CD14-positive monocyte (primary cell): ENCODE measurements around the gene PRKD3. TPM values are rescaled to one million over a fixed set of nuclear protein-coding genes. Genes with fewer than 3 reads are reported as not detected.
A peak's percentile ranks its signal among the peaks of the same experiment; 100 is the strongest.

ENCODE experiments used
- DNase-seq, 3 donors: peaks; one replicate each; pipeline ENCODE4 v3.0.0-alpha.2; 2011 to 2022
- H2AFZ ChIP-seq: 2 replicates; pipeline ENCODE4 v1.6.0; 2012; ENCODE audit warnings: mild to moderate bottlenecking, low read depth, low read length, inconsistent platforms; ENCODE audit not compliant: insufficient read depth, poor library complexity, severe bottlenecking
- H3K27ac ChIP-seq, 2 donors: 1 replicate in 1 of 2; 2 replicates in 1 of 2; pipeline ENCODE4 v1.5.1; 2012 to 2013; ENCODE audit warnings: low read length in 2 of 2, control low read depth in 1 of 2, inconsistent platforms in 1 of 2, low read depth in 1 of 2, mild to moderate bottlenecking in 1 of 2
- H3K27me3 ChIP-seq, 2 donors: one replicate each; pipeline versions ENCODE4 v1.6.0 to v1.6.1; 2011 to 2013; ENCODE audit warnings: low read length in 2 of 2; ENCODE audit not compliant: control insufficient read depth in 2 of 2, insufficient read depth in 2 of 2
- H3K36me3 ChIP-seq, 2 donors: replicated peaks in 1 of 2; 1 replicate in 1 of 2; 2 replicates in 1 of 2; pipeline versions ENCODE4 v1.5.1 to v1.6.1; 2012 to 2013; ENCODE audit warnings: low read length in 2 of 2, control low read depth in 1 of 2, inconsistent platforms in 1 of 2, mild to moderate bottlenecking in 1 of 2; ENCODE audit not compliant: insufficient read depth in 2 of 2, control insufficient read depth in 1 of 2
- H3K4me1 ChIP-seq, 2 donors: 1 replicate in 1 of 2; 2 replicates in 1 of 2; pipeline versions ENCODE4 v1.5.1 to v1.6.1; 2012 to 2013; ENCODE audit warnings: low read length in 2 of 2, control low read depth in 1 of 2, inconsistent platforms in 1 of 2, mild to moderate bottlenecking in 1 of 2, moderate library complexity in 1 of 2; ENCODE audit not compliant: insufficient read depth in 2 of 2, control insufficient read depth in 1 of 2
- H3K4me2 ChIP-seq: replicated peaks from 2 replicates; pipeline ENCODE3; 2012; ENCODE audit warnings: low read length, moderate library complexity, mild to moderate bottlenecking; ENCODE audit not compliant: poor library complexity, severe bottlenecking; ENCODE audit errors: extremely low read depth
- H3K4me3 ChIP-seq, 3 experiments: fragments of 200-600 bp in 1 of 3; sonication (generic) in 1 of 3; replicated peaks in 1 of 3; 1 replicate in 2 of 3; 2 replicates in 1 of 3; pipeline ENCODE4 v1.5.1; 2011 to 2013; ENCODE audit warnings: low read length in 3 of 3, mild to moderate bottlenecking in 3 of 3, control low read depth in 2 of 3, low read depth in 2 of 3, inconsistent platforms in 1 of 3, moderate library complexity in 1 of 3
- H3K79me2 ChIP-seq: 2 replicates; pipeline ENCODE4 v1.6.0; 2012; ENCODE audit warnings: mild to moderate bottlenecking, control low read depth, inconsistent platforms, low read length, moderate library complexity; ENCODE audit not compliant: insufficient read depth
- H3K9ac ChIP-seq: 2 replicates; pipeline ENCODE4 v1.6.0; 2017; ENCODE audit warnings: low read length, mild to moderate bottlenecking; ENCODE audit not compliant: insufficient read depth, poor library complexity, severe bottlenecking
- H3K9me3 ChIP-seq, 2 donors: replicated peaks in 1 of 2; 1 replicate in 1 of 2; 2 replicates in 1 of 2; pipeline versions ENCODE4 v1.5.1 to v1.6.1; 2012 to 2013; ENCODE audit warnings: low read length in 2 of 2, control low read depth in 1 of 2; ENCODE audit not compliant: control insufficient read depth in 1 of 2, insufficient read depth in 1 of 2
- H4K20me1 ChIP-seq: 2 replicates; pipeline ENCODE4 v1.6.0; 2012; ENCODE audit warnings: mild to moderate bottlenecking, low read length, control low read depth, moderate library complexity; ENCODE audit not compliant: insufficient read depth
- H3K27ac Mint-ChIP-seq, 7 donors: one replicate each; pipeline ENCODE4 v1.8.0; 2020; ENCODE audit warnings: mild to moderate bottlenecking in 7 of 7, mixed read lengths in 7 of 7, moderate library complexity in 6 of 7, inconsistent platforms in 2 of 7
- H3K27me3 Mint-ChIP-seq, 3 donors: one replicate each; pipeline ENCODE4 v1.8.0; 2021 to 2022; ENCODE audit warnings: low read depth in 3 of 3, mild to moderate bottlenecking in 3 of 3, mixed read lengths in 3 of 3, moderate library complexity in 3 of 3, inconsistent platforms in 1 of 3
- H3K36me3 Mint-ChIP-seq, 2 donors: one replicate each; pipeline ENCODE4 v1.8.0; 2020; ENCODE audit warnings: mixed read lengths in 2 of 2, inconsistent platforms in 1 of 2, mild to moderate bottlenecking in 1 of 2
- H3K4me1 Mint-ChIP-seq: one replicate; pipeline ENCODE4 v1.8.0; 2020; ENCODE audit warnings: mild to moderate bottlenecking, mixed read lengths
- H3K4me3 Mint-ChIP-seq, 2 donors: one replicate each; pipeline ENCODE4 v1.8.0; 2020; ENCODE audit warnings: mild to moderate bottlenecking in 2 of 2, mixed read lengths in 2 of 2, moderate library complexity in 1 of 2
- H3K9me3 Mint-ChIP-seq, 7 donors: one replicate each; pipeline ENCODE4 v1.8.0; 2020 to 2022; ENCODE audit warnings: mixed read lengths in 7 of 7, mild to moderate bottlenecking in 6 of 7, moderate library complexity in 6 of 7, inconsistent platforms in 2 of 7
- CTCF ChIP-seq: fragments of 200-600 bp; IDR thresholded peaks from one replicate; pipeline ENCODE4 v1.8.0; 2022; ENCODE audit warnings: antibody characterized with exemption, mild to moderate bottlenecking
- WGBS: methylation state at CpG from one replicate; pipeline ENCODE4 v1.1.5; 2013; ENCODE audit warnings: missing lambda C conversion rate; ENCODE audit not compliant: insufficient coverage; 5-methylcytosine and 5-hydroxymethylcytosine counted together
- intact Hi-C, 2 donors: fragments of 100-400 bp; cut with micrococcal nuclease; formaldehyde crosslinking; loops; one replicate each; pipeline versions ENCODE4 v1.15.0 to v1.15.1; 2023
- polyA plus RNA-seq, 3 donors: library from polyadenylated mRNA; depleted of rRNA in 1 of 3; unstranded in 2 of 3; stranded (reverse) in 1 of 3; fragments of 300-500 nt in 2 of 3; fragments of >200 nt in 1 of 3; fragmentation: Illumina TruSeq in 2 of 3; gene quantifications; 1 replicate in 2 of 3; 2 replicates in 1 of 3; pipeline ENCODE4 v1.2.3, GENCODE V29; 2012 to 2021

Gene PRKD3
- polyA plus RNA-seq, 3 donors: 14.2 to 17.5 (median 16.9) TPM

DNA sequence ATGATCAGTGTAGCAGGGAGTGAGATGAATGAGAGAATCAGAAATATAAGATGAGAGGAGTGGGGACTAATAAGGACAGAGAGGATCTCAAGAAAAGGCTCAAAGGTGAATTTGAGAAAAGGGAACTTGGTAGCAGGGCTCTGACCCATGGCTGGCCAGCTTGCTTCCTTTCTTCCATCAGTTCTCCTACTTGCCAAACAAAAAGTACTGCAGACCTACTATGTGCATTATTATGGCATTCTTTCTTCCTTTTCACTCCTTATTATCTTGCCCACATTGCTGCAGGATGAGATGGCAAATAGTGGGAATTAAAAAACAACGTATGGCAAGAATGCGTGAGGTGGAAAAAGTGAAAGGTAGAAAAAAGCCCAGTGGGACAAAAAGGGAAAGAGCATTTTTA, 33.0 kb downstream of the PRKD3 start:
- Histone ChIP-seq H3K9ac (no peak overlapping the region), H3K4me3 (no peak overlapping the region), H3K4me1 (peaks cover 0 to 7% of the 10 kb centered on the region in 2 donors), H3K4me2 (no peak overlapping the region), H3K36me3 (peaks cover 21 to 69% of the 10 kb centered on the region in 2 donors), H3K27me3 (no peaks in the 10 kb centered on the region), H4K20me1 (peaks cover 4% of the 10 kb centered on the region), H3K79me2 (peaks cover 32% of the 10 kb centered on the region), H2AFZ (no peak overlapping the region), H3K9me3 (no peaks in the 10 kb centered on the region), H3K27ac (no peak overlapping the region)
- Mint-ChIP-seq H3K27me3 (no peaks in the 10 kb centered on the region), H3K4me1 (peaks cover 18% of the 10 kb centered on the region), H3K9me3 (no peaks in the 10 kb centered on the region), H3K36me3 (peaks cover 32 to 47% of the 10 kb centered on the region in 2 donors), H3K4me3 (no peak overlapping the region), H3K27ac (no peak overlapping the region)
- intact Hi-C loops: no loop called here
- DNase-seq: no peak
- TF ChIP-seq CTCF: no peak
- no CpG with 5 or more reads among the region's 2 CpGs for WGBS

GRCh38 chr2:37287966-37288365, 36.7 kb downstream of the PRKD3 start:
- peaks cover 51 to 62% of the 10 kb centered on the region in 2 donors for H3K36me3 Mint-ChIP-seq
- H3K4me3 Mint-ChIP-seq: no peak overlapping the region
- H3K4me1 Mint-ChIP-seq: peaks cover 10% of the 10 kb centered on the region
- H3K9ac ChIP-seq: no peak overlapping the region
- H3K27me3 ChIP-seq: no peaks in the 10 kb centered on the region
- H4K20me1 ChIP-seq: no peaks in the 10 kb centered on the region
- peaks cover 34 to 90% of the 10 kb centered on the region in 2 donors for H3K36me3 ChIP-seq
- no peak overlapping the region for H2AFZ ChIP-seq
- WGBS: no CpG with 5 or more reads among the region's 2 CpGs
- no peak overlapping the region for H3K27ac Mint-ChIP-seq
- H3K79me2 ChIP-seq: peaks cover 5% of the 10 kb centered on the region
- no peaks in the 10 kb centered on the region for H3K9me3 ChIP-seq
- H3K4me1 ChIP-seq: peaks cover 0 to 7% of the 10 kb centered on the region in 2 donors
- peak in 2 of 3 donors; percentile 13 to 14 for DNase-seq
- H3K27ac ChIP-seq: no peak overlapping the region
- no peak for TF ChIP-seq CTCF
- intact Hi-C loops: no loop called here
- H3K9me3 Mint-ChIP-seq: no peaks in the 10 kb centered on the region
- no peak overlapping the region for H3K4me2 ChIP-seq
- no peak overlapping the region for H3K4me3 ChIP-seq
- no peaks in the 10 kb centered on the region for H3K27me3 Mint-ChIP-seq
